Measurements from ENCODE around the gene SH2D2A. TPM values are rescaled to one million over a fixed set of nuclear protein-coding genes. Genes with fewer than 3 reads are reported as not detected.

SH2D2A gene
- total and polyA plus RNA-seq, 2 donors (not counting 1 experiment from before 2014, with no cell fraction given): 0.73 to 2.1 TPM

DNA sequence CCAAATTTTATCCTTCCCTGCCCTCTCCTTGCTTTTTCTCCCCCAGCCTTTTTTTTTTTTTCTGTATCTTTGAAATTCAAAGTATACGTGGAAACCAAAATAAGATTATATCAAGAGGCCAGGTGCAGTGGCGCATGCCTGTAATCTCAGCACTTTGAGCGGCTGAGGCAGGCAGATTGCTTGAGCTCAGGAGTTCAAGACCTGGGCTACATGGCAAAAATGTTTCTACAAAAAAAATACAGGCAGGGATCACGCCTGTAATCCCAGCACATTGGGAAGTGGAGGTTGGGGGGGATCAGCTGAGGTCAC is 55.9 kb downstream of the SH2D2A start:
- H3K4me3 ChIP-seq (ENCODE audit: control extremely low read depth in 1 of 5, extremely low read depth in 1 of 5, insufficient read depth in 1 of 5, low read depth in 2 of 5, low read length in 4 of 5): no peak overlapping the region
- H3K9me3 ChIP-seq (ENCODE audit: control extremely low read depth in 1 of 3, control insufficient read depth in 2 of 3, insufficient read depth in 1 of 3, low read length in 2 of 3): no peaks in the 10 kb centered on the region
- TF ChIP-seq, protein P1, sequence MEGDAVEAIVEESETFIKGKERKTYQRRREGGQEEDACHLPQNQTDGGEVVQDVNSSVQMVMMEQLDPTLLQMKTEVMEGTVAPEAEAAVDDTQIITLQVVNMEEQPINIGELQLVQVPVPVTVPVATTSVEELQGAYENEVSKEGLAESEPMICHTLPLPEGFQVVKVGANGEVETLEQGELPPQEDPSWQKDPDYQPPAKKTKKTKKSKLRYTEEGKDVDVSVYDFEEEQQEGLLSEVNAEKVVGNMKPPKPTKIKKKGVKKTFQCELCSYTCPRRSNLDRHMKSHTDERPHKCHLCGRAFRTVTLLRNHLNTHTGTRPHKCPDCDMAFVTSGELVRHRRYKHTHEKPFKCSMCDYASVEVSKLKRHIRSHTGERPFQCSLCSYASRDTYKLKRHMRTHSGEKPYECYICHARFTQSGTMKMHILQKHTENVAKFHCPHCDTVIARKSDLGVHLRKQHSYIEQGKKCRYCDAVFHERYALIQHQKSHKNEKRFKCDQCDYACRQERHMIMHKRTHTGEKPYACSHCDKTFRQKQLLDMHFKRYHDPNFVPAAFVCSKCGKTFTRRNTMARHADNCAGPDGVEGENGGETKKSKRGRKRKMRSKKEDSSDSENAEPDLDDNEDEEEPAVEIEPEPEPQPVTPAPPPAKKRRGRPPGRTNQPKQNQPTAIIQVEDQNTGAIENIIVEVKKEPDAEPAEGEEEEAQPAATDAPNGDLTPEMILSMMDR (IDR thresholded peaks at IDR 0.05): no peak
- TF ChIP-seq EZH2 (IDR thresholded peaks at IDR 0.05; ENCODE audit: borderline replicate concordance, insufficient read depth, low read depth, low read length, poor library complexity, severe bottlenecking): no peak
- H3K9ac ChIP-seq (ENCODE audit: low read length): no peak overlapping the region
- no peak overlapping the region for H3K4me3 Mint-ChIP-seq
- POLR2A ChIA-PET: interaction anchor here (1.2 kb wide), 1 partner anchor 9 kb away, joined by 8 read pairs; the partner anchor contains the start of gene HDGF
- intact Hi-C loops (cut with micrococcal nuclease): no loop called here
- H3K4me1 ChIP-seq (ENCODE audit: control insufficient read depth in 2 of 2, insufficient read depth in 2 of 2, low read length in 2 of 2): no peaks in the 10 kb centered on the region
- no peak overlapping the region for H3K4me2 ChIP-seq (replicated peaks; ENCODE audit: low read depth, low read length, poor library complexity, severe bottlenecking)
- H4K20me1 ChIP-seq (ENCODE audit: control insufficient read depth, insufficient read depth, low read length, poor library complexity, severe bottlenecking): no peaks in the 10 kb centered on the region
- H2AFZ ChIP-seq (ENCODE audit: insufficient read depth, low read depth, low read length, poor library complexity, severe bottlenecking): no peak overlapping the region
- H3K9me3 Mint-ChIP-seq (ENCODE audit: insufficient read depth): no peaks in the 10 kb centered on the region
- H3K36me3 ChIP-seq (replicated peaks in 1 of 2; ENCODE audit: control extremely low read depth in 1 of 2, control insufficient read depth in 1 of 2, extremely low read depth in 1 of 2, insufficient read depth in 2 of 2, low read length in 1 of 2): no peaks in the 10 kb centered on the region
- H3K27me3 ChIP-seq (replicated peaks in 1 of 4; ENCODE audit: control extremely low read depth in 1 of 4, control insufficient read depth in 3 of 4, insufficient read depth in 4 of 4, low read length in 3 of 4): no peaks in the 10 kb centered on the region
- peaks cover under 1% of the 10 kb centered on the region for H3K4me1 Mint-ChIP-seq
- DNase-seq: no peak
- no peak overlapping the region for H3K27ac Mint-ChIP-seq
- H3K79me2 ChIP-seq (ENCODE audit: control insufficient read depth, insufficient read depth, low read length): no peaks in the 10 kb centered on the region
- no peak for ATAC-seq (ENCODE audit: low read depth)
- H3K27me3 Mint-ChIP-seq: no peaks in the 10 kb centered on the region
- CTCF ChIA-PET: interaction anchor here (1.4 kb wide), 1 partner anchor 35 kb away, joined by 4 read pairs; no protein-coding TSS in a partner anchor
- H3K27ac ChIP-seq (ENCODE audit: low read length in 2 of 2): no peak overlapping the region
- WGBS (ENCODE audit: insufficient coverage): 97% methylated on average over 3 of the region's 4 CpGs

DNA sequence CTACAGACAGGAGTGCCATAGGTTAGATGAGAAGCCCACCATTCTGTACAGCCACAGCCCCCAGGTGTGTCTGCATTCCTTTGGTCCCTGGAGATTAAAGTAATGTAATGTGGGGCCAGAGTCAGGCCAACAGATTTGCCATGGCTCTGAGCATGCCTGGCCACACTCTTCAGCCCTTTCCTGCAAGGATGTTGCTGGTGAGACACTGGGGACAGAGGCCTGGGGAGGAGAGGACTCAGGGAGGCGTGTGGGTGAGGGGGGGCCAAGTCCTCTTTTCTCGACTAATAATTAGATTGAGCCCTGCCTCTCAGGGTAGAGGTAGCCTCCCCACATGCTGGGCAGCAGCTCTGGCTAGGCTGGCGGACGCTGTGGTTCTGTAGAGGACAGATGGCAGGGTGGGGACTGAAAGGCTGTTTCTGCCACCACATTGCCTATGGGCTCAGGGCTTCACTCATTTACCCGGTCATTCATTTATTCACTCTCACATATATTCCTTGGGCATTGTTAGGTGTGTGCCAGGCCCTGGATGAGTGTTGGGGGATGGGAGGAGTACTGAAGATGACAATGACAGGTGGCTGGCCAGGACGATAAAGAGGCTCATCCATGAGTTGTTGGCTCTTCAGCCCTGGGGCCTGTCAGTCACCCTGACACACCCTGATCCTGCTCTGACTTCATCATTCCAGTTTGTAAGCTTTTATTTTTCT is 56.4 kb downstream of the SH2D2A start:
- H3K9ac ChIP-seq (ENCODE audit: low read length): no peak overlapping the region
- intact Hi-C loops (cut with micrococcal nuclease): no loop called here

More for the DNA sequence above, 56.4 kb downstream of the SH2D2A start:
- DNase-seq: no peak
- ChIA-PET CTCF (interaction anchor here (1.4 kb wide), 1 partner anchor 34 kb away, joined by 4 read pairs; no protein-coding TSS in a partner anchor), POLR2A (interaction anchor here (1.2 kb wide), 1 partner anchor 9 kb away, joined by 8 read pairs; the partner anchor contains the start of gene HDGF)
- Mint-ChIP-seq H3K4me1 (peaks cover 6% of the 10 kb centered on the region), H3K27me3 (no peaks in the 10 kb centered on the region), H3K27ac (no peak overlapping the region), H3K4me3 (no peak overlapping the region), H3K9me3 (ENCODE audit: insufficient read depth) (no peaks in the 10 kb centered on the region)
- H3K9me3 ChIP-seq (ENCODE audit: control extremely low read depth in 1 of 3, control insufficient read depth in 2 of 3, insufficient read depth in 1 of 3, low read length in 2 of 3): no peaks in the 10 kb centered on the region
- H3K36me3 ChIP-seq (replicated peaks in 1 of 2; ENCODE audit: control extremely low read depth in 1 of 2, control insufficient read depth in 1 of 2, extremely low read depth in 1 of 2, insufficient read depth in 2 of 2, low read length in 1 of 2): no peaks in the 10 kb centered on the region
- no peaks in the 10 kb centered on the region for H3K27me3 ChIP-seq (replicated peaks in 1 of 4; ENCODE audit: control extremely low read depth in 1 of 4, control insufficient read depth in 3 of 4, insufficient read depth in 4 of 4, low read length in 3 of 4)
- 90% methylated on average over 2 of the region's 6 CpGs for WGBS (ENCODE audit: insufficient coverage)
- H3K4me1 ChIP-seq (ENCODE audit: control insufficient read depth in 2 of 2, insufficient read depth in 2 of 2, low read length in 2 of 2): peaks cover 0 to 5% of the 10 kb centered on the region in 2 donors
- no peaks in the 10 kb centered on the region for H3K79me2 ChIP-seq (ENCODE audit: control insufficient read depth, insufficient read depth, low read length)
- H4K20me1 ChIP-seq (ENCODE audit: control insufficient read depth, insufficient read depth, low read length, poor library complexity, severe bottlenecking): no peaks in the 10 kb centered on the region
- no peak overlapping the region for H2AFZ ChIP-seq (ENCODE audit: insufficient read depth, low read depth, low read length, poor library complexity, severe bottlenecking)
- no peak overlapping the region for H3K4me2 ChIP-seq (replicated peaks; ENCODE audit: low read depth, low read length, poor library complexity, severe bottlenecking)
- TF ChIP-seq, protein P1 (IDR thresholded peaks at IDR 0.05): no peak
- no peak for TF ChIP-seq EZH2 (IDR thresholded peaks at IDR 0.05; ENCODE audit: borderline replicate concordance, insufficient read depth, low read depth, low read length, poor library complexity, severe bottlenecking)
- no peak for ATAC-seq (ENCODE audit: low read depth)
- H3K27ac ChIP-seq (ENCODE audit: low read length in 2 of 2): no peak overlapping the region
- H3K4me3 ChIP-seq (ENCODE audit: control extremely low read depth in 1 of 5, extremely low read depth in 1 of 5, insufficient read depth in 1 of 5, low read depth in 2 of 5, low read length in 4 of 5): no peak overlapping the region

Measured in B cell (primary cell).